Natural killer cell (primary cell): Measurements from ENCODE around the gene ZFYVE27. TPM values are rescaled to one million over a fixed set of nuclear protein-coding genes. Genes with fewer than 3 reads are reported as not detected.

Experiments
- ATAC-seq, 3 donors: fragments of 150-1000 bp in 2 of 3; fragments of 200-7000 bp in 1 of 3; cut with Tn5 transposase; 1 replicate in 1 of 3; 2 replicates in 2 of 3; pipeline ENCODE4 v1.10.0; 2021; ENCODE audit warnings: mild to moderate bottlenecking in 2 of 3, moderate library complexity in 2 of 3
- DNase-seq, 2 donors: peaks; one replicate each; pipeline versions ENCODE4 v3.0.0 to v3.0.0-alpha.2; 2013 to 2021; ENCODE audit warnings: mixed read lengths in 1 of 2
- H3K27ac ChIP-seq: one replicate; pipeline ENCODE4 v1.5.1; 2013; ENCODE audit warnings: mild to moderate bottlenecking, low read length
- H3K27me3 ChIP-seq: one replicate; pipeline ENCODE4 v1.6.1; 2013; ENCODE audit warnings: low read length; ENCODE audit not compliant: control insufficient read depth, insufficient read depth
- H3K36me3 ChIP-seq: one replicate; pipeline ENCODE4 v1.6.1; 2013; ENCODE audit warnings: low read length; ENCODE audit not compliant: control insufficient read depth, insufficient read depth
- H3K4me1 ChIP-seq: one replicate; pipeline ENCODE4 v1.6.1; 2013; ENCODE audit warnings: low read length; ENCODE audit not compliant: control insufficient read depth, insufficient read depth
- H3K4me3 ChIP-seq: one replicate; pipeline ENCODE4 v1.5.1; 2013; ENCODE audit warnings: low read length
- H3K9me3 ChIP-seq: one replicate; pipeline ENCODE4 v1.6.1; 2013; ENCODE audit warnings: low read length; ENCODE audit not compliant: control insufficient read depth, insufficient read depth
- H3K27ac Mint-ChIP-seq, 2 donors: one replicate each; pipeline ENCODE4 v1.8.0; 2022; ENCODE audit warnings: mild to moderate bottlenecking in 2 of 2, mixed read lengths in 2 of 2, moderate library complexity in 1 of 2
- H3K27me3 Mint-ChIP-seq, 2 donors: one replicate each; pipeline ENCODE4 v1.8.0; 2022; ENCODE audit warnings: low read depth in 2 of 2, mixed read lengths in 2 of 2
- H3K36me3 Mint-ChIP-seq: one replicate; pipeline ENCODE4 v1.8.0; 2022; ENCODE audit warnings: mixed read lengths
- H3K4me1 Mint-ChIP-seq, 2 donors: one replicate each; pipeline ENCODE4 v1.8.0; 2022; ENCODE audit warnings: mixed read lengths in 2 of 2
- H3K4me3 Mint-ChIP-seq: one replicate; pipeline ENCODE4 v1.8.0; 2022; ENCODE audit warnings: mild to moderate bottlenecking, moderate library complexity, mixed read lengths
- H3K9me3 Mint-ChIP-seq, 2 donors: one replicate each; pipeline ENCODE4 v1.8.0; 2022; ENCODE audit warnings: mixed read lengths in 2 of 2
- WGBS: methylation state at CpG from one replicate; pipeline ENCODE4 v1.1.7; 2013; ENCODE audit warnings: missing lambda C conversion rate; ENCODE audit not compliant: insufficient coverage; 5-methylcytosine and 5-hydroxymethylcytosine counted together
- intact Hi-C: fragments of 100-400 bp; cut with micrococcal nuclease; formaldehyde crosslinking; loops from one replicate; pipeline ENCODE4 v1.14.2; 2022
- total RNA-seq, 4 donors: library from RNA; stranded (reverse); fragments of 120-200 nt in 1 of 4; gene quantifications; one replicate each; pipeline versions ENCODE4 v1.2.3 to v1.2.4, GENCODE V29; 2013 to 2022
- TF ChIP-seq, protein P1 (sequence below): fragments of 200-600 bp; IDR thresholded peaks from one replicate; pipeline ENCODE4 v1.8.0; 2022; ENCODE audit warnings: antibody characterized with exemption

ZFYVE27 gene
- total RNA-seq, 3 donors from 2014 or later (not counting 1 experiment from before 2014, with no cell fraction given): 63.0 to 82.8 (median 76.4) TPM

DNA sequence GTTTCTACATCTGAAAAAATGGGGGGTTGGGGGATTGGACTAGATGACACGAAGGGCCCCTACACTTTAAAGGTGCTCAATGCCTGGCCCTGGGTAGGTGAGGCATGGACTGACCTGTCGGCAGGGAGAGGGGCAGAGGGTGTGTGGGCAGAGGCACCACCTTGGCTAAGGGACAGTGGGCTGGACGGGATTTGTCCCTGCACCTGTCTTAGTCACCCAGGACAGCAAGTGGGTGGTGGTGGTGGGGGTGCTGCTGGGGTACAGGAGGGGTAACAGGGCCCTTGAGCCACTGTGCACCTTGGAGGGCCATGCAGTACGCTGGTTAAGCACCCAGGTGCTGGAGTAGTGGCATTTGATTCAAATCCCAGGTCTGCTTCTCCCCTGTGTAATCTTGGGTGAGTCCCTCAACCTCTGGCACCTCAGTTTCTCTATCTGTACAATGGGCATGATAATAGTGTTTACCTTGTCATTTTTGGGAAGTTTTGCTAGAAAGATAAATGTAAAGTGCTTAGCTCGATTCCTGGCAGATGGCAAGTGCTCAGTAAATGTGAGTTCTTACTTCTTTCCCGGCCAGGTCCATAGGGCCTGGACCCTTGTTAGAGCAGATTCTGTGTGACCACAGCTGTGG lies 53.0 kb downstream of the ZFYVE27 start:
- intact Hi-C loops: loop anchor here (5.0 kb wide), 1 partner anchor 237 kb away; no protein-coding TSS in a partner anchor
- Mint-ChIP-seq H3K36me3 (no peaks in the 10 kb centered on the region), H3K4me3 (no peak overlapping the region), H3K27ac (no peak overlapping the region), H3K27me3 (peaks cover 0 to 8% of the 10 kb centered on the region in 2 donors), H3K4me1 (peaks cover 9 to 14% of the 10 kb centered on the region in 2 donors), H3K9me3 (no peaks in the 10 kb centered on the region)
- ATAC-seq (no peak), DNase-seq (no peak)
- Histone ChIP-seq H3K27me3 (no peaks in the 10 kb centered on the region), H3K4me3 (no peak overlapping the region), H3K27ac (no peak overlapping the region), H3K9me3 (no peaks in the 10 kb centered on the region), H3K4me1 (peaks cover 14% of the 10 kb centered on the region), H3K36me3 (no peaks in the 10 kb centered on the region)
- TF ChIP-seq, protein P1, sequence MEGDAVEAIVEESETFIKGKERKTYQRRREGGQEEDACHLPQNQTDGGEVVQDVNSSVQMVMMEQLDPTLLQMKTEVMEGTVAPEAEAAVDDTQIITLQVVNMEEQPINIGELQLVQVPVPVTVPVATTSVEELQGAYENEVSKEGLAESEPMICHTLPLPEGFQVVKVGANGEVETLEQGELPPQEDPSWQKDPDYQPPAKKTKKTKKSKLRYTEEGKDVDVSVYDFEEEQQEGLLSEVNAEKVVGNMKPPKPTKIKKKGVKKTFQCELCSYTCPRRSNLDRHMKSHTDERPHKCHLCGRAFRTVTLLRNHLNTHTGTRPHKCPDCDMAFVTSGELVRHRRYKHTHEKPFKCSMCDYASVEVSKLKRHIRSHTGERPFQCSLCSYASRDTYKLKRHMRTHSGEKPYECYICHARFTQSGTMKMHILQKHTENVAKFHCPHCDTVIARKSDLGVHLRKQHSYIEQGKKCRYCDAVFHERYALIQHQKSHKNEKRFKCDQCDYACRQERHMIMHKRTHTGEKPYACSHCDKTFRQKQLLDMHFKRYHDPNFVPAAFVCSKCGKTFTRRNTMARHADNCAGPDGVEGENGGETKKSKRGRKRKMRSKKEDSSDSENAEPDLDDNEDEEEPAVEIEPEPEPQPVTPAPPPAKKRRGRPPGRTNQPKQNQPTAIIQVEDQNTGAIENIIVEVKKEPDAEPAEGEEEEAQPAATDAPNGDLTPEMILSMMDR: no peak
- WGBS: 66% methylated on average over 5 of the region's 6 CpGs

DNA sequence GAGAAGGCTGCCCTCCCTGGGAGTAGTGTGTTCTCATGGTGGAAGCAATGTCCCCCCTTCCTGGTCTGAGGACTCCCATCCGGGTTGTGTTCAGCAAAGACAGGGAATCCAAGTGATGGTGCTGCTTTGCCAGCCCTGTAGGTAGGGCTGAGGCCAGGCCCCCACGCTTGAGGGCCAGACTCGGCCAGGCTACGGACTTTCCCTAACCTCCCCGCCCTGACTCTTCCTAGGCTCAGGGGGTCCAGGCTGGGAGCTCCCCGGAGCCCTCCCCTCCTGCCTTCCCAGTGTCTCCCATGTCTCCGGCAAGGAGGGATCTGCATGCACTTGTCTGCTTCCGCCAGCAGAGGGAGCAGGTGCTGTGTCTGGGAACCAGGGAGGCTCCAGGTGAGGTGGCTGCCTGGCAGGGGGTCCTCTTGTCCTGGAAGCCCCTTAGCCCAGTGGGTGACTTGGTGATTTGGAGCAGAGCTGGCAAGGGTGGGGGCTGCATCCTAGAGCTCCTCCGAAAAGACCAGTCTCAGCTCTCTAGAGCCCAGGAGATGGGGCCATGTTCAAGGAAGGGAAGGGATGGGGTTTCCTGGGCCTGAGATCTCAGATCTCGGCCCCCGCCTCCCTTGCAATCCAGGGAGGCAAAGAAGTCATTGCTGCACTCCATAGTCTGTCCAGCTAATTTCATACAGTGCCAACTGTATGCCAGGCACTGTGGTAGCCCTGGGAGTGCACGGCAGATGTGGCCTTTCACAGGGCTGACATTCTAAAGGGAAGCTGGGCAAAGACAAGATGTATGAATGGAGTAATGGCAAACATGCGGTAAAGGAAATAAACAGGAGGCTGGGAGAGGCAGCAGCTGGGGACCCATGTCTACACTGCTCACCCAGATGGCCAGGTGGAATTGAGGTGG lies 55.1 kb downstream of the ZFYVE27 start:
- Histone ChIP-seq H3K4me1 (peaks cover 26% of the 10 kb centered on the region), H3K4me3 (no peak overlapping the region), H3K9me3 (no peaks in the 10 kb centered on the region), H3K27ac (no peak overlapping the region), H3K36me3 (no peaks in the 10 kb centered on the region), H3K27me3 (no peaks in the 10 kb centered on the region)
- DNase-seq (peak; percentile 66 to 86), ATAC-seq (peak; percentile 63 to 83 (median 82))
- peak overlapping the region in 1 of 2 donors; percentile 60 for H3K27ac Mint-ChIP-seq
- peaks cover 20 to 28% of the 10 kb centered on the region in 2 donors for H3K4me1 Mint-ChIP-seq
- no peaks in the 10 kb centered on the region for H3K36me3 Mint-ChIP-seq
- 28% methylated on average over 13 of the region's 13 CpGs for WGBS
- peaks cover 0 to 7% of the 10 kb centered on the region in 2 donors for H3K27me3 Mint-ChIP-seq
- H3K9me3 Mint-ChIP-seq: no peaks in the 10 kb centered on the region
- intact Hi-C loops: loop anchor here (1.0 to 5.0 kb wide), 2 partner anchors 77 to 235 kb away; no protein-coding TSS in a partner anchor
- H3K4me3 Mint-ChIP-seq: no peak overlapping the region
- TF ChIP-seq, protein P1: peak; percentile 96

DNA sequence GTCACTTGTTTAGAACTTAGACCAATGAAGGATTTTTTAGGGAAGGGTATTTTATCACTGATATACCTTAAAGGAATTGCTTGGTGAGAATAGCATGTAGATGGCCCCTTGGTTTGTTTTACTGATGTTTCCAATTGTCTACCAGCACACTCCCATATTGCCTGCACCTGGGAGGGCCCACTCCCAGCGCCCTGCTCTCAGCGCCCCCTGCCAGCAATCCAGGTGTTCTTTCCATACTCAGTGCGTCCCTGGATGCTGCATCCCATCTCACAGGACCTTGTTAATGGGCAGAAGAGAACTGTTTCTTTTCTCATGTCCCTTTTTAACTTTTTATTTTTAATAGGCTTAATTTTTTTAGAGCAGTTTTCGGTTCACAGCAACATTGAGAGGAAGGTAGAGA lies 59.0 kb downstream of the ZFYVE27 start:
- Histone ChIP-seq H3K4me3 (no peak overlapping the region), H3K27me3 (no peaks in the 10 kb centered on the region), H3K4me1 (peaks cover 31% of the 10 kb centered on the region), H3K36me3 (no peaks in the 10 kb centered on the region), H3K9me3 (peaks cover 2% of the 10 kb centered on the region), H3K27ac (peak overlapping the region; percentile 57)
- TF ChIP-seq, protein P1: no peak
- WGBS: 76% methylated on average over 3 of the region's 4 CpGs
- ATAC-seq (no peak), DNase-seq (no peak)
- peaks cover 35 to 43% of the 10 kb centered on the region in 2 donors for H3K4me1 Mint-ChIP-seq
- H3K9me3 Mint-ChIP-seq: peaks cover 2 to 4% of the 10 kb centered on the region in 2 donors
- peaks cover 0 to 3% of the 10 kb centered on the region in 2 donors for H3K27me3 Mint-ChIP-seq
- no peak overlapping the region for H3K4me3 Mint-ChIP-seq
- H3K36me3 Mint-ChIP-seq: peaks cover 11% of the 10 kb centered on the region
- H3K27ac Mint-ChIP-seq: peak overlapping the region; percentile 80 to 92
- intact Hi-C loops: no loop called here
